ENCODE results near the gene PLA2G4D.

Gene PLA2G4D

DNA sequence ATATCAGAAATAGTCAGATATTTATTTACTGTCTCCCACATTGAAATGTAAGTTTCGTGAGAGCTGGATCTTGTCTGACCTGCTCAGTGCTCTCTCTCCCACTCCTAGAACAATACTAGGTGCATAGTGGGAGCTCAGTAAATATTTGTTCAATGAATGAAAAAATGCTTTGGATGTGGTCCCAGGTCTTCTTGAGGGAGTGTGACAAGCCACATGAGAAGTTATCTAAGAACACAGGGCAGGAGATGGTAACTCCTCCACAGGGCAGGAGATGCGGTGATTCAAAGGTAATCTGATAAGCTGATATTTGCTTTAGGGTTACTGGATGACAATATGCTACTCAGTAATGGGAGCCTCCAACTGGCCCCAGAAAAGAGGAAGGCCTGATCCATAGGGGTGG is 47.8 kb downstream of the PLA2G4D start:
- peak; percentile 17 for DNase-seq

DNA sequence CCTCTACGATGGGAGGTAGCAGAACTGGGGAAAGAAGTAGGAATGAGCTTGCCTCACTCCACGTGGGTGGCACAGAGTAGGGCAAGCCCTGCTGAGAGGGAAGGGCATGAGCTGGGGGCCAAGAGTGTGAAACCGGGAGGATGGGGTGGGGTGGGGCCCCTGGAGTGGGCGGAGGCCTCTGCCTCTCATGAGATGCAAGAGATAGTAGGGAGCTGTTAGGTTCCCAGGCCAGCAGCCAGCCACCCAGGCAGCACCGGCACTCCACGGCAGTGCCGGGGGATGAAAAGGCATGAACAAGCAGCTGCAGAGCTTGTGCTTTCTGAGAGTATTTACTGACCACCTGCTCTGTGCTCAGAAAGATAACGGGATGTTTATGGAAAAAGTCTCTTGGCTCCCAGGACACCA is 49.1 kb downstream of the PLA2G4D start:
- peak; percentile 43 for DNase-seq

DNA sequence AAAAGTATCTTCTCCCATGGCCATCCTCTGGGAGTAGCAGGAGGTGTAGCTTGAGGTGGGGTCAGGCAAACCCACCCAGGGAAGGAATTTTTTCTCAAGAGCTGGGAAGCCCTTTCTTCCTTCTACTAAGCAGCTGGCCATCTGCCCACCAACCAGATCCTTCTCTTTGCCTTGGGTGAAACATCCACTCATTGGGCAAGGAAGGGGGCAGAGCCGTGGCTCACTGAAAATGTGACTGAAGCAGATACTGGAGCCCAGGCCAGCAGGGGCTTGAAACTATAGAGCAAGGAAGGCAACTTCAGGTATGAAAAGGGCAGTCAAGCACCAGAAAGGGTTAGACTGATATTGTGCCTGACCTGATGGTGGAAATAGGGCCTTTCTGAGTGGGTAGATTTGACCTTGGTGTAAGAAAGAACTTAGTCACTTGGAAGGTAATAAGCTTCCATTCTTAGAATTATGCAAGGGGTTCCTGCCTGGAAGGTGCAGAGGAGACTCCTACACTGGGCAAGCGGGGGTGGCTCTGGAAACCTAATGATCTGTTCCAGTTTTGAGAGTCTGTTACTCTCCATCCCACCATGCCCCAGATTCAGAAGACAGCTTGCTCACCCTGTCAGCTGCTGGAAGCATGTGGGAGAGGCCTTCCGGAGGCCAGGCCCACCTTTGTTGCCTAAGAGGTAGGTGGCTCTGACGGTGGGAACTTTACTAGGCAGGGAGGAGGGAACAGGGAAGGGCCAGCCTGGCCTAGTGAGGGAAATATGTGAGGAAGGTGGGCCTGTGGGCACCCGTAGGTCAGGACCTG is 51.6 kb downstream of the PLA2G4D start:
- peak; percentile 35 for DNase-seq

DNA sequence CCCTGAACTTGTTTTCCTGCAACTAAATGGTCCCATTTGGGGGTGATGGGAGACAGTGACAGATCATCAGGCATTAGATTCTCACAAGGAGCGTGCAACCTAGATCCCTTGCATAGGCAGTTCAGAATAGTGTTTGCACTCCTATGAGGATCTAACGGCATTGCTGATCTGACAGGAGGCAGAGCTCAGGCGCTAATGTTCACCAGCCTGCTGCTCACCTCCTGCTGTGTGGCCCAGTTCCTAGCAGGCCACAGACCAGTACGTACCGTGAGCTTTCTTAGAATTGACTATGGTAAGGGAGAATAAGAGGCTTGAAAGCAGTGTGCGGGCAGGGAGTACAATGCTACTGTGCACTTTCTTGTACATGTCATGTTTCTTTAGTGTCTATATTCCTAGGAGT is 56.0 kb downstream of the PLA2G4D start:
- DNase-seq = peak; percentile 7

DNA sequence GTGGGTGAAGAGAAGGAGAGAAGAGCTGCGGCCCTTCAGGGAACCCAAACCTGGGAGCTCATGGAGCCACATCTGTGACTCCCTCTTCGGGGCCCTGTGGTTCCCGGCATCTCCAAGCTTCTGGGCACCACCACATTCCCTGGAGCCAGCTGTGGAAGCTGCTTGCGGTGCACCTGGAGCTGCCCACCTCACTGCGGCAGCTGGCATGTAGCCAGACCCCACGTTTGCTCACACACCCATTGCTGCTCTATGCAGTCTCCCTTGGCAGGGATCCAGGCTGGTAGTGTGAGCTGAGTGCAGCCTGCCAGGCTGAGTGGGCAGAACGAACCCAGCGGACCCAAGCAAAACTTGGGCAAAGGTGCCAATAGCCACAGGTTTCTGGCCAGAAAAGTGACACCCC is 56.7 kb downstream of the PLA2G4D start:
- DNase-seq = no peak

DNA sequence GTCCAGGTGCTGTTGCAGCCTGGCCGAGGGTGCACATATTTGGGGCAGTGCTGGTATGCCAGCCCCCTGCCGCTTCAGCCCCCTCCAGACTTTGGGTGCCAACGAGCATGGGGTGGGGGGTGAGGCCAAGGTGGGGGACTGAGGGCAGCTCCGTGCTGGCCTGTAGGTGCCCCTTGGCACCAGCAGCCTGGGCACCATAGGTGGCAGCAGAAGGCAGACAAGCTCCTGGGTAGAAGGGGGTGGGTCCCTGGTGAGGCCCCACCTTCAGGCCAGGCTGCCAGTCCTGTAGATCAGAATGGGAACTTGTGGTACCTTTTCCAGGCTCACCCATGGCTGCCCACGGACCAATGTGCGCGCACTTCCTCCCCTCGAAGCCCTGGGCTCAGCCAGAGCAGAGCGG is 57.4 kb downstream of the PLA2G4D start:
- DNase-seq = peak; percentile 38

DNA sequence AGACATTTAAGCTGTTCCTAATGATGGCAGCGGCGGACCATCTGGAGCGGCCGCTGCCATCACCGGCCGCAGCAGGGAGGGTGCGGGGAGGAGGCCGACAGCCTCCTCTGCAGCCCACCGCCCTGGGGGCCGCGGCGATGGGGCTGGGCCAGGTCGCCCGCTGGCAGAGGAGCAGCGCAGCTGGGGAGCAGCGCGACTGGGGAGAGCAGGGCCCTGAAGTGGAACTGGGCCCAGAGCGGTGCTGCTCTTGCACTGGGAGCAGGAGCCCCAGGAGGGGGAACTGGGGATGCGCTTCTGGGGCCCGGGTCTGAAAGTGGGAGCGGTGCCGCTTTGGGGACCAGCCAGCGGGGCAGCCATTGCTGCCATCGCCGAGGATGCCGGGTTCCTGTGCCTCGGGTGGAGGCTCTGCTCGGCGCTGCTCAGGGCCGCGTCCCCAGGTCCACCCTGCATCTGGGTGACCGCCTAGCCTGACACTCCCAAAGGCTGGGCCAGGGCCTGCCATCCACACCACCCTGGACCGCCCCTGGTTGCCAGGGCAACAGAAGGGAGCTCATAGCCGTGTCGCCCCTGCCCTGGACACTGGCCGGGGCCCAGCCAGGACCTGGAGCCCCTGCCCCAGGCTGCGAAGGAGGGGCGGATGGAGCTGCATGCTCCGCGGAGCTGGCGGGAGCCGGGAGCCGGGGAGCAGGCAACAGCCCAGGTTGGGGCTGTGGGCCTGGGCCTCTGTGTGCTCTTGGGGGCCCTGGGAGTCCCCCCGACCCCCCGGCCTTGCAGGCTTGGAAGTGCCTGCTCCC is 58.1 kb downstream of the PLA2G4D start:
- no peak for DNase-seq

DNA sequence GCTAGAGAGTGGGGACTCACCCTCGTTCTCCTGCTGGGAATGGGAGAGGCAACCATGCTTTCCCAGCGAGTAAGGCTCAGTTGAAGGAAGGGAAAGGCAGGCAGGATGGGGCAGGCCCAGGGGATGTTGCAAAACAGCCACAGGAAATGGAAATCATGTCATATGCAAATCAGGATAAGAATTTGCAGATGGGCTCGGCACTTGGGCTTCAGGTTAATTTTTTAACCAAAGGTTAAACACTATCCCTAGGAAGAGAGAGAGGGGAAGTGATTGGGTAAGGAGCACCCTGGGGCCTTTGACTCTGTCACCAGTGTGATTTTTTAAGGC is 59.0 kb downstream of the PLA2G4D start:
- no peak for DNase-seq

DNA sequence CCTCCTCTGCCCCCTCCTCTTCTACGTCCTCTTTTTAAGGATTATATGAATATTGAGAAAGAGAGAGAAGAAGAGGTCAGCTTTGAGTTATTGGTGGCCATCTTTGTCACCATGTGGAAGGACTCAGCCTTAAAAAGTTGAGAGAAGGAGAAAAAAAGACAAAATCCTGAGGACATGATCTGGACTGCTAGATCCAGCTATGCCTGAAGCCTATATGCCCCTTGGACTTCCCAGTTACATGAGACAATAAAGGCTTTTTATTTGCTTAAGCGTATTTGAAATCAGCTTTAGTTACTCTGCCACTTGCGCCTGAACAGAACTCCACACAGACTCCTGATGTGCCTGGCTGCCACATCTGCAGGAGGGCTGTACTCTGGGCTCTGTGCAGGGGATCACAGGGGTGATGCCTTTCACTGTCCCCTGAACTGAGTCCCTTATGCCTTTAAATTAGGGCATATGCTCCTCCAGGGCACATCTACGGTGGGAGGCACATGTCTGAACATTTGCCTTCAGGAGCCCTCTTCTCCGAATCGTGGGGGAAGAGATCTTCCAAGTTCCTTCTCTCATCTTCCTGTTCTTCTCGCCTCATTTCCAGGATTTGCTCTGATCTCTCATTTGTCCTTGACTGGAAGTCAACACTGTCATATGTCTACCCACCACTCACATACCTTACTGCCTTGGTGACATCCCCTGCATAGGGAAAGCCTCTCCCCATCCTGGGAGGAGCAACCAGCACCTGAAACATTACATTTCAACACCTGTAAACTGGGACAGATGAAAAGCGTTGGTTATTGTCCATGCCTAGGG is 59.5 kb downstream of the PLA2G4D start:
- no peak for DNase-seq

DNA sequence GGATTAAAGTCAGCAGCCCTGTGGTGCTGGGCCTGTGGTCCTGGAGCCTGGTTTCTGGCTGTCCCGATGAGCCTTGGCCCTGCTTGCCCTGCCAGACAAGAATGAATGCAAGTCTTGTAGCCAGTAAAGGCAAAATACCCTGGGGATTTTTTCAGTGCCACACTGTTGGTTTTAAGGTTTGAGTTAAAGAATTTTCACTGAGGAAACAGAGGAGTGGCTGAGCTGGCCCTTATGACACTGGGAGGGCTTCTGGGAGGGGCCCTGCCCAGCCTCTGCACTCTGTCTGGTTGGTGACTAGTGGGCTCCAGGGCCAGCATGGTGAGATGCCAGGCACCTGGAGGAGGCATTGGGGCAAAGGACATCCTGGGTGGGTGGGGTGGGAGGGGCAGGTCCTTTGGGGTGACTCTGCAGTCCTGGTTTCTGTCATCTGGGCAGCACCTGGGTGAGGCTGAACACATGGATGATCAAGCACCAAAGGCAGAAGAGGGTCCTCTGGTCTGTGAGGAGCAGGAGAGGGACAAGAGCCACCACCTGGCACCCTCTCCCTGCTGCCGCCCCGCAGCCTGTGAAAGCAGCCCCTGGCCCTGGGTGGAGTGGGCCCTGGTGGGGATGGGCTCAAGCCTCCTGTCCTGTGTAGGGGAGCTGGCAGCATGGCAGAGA is 61.0 kb downstream of the PLA2G4D start:
- no peak for DNase-seq

DNA sequence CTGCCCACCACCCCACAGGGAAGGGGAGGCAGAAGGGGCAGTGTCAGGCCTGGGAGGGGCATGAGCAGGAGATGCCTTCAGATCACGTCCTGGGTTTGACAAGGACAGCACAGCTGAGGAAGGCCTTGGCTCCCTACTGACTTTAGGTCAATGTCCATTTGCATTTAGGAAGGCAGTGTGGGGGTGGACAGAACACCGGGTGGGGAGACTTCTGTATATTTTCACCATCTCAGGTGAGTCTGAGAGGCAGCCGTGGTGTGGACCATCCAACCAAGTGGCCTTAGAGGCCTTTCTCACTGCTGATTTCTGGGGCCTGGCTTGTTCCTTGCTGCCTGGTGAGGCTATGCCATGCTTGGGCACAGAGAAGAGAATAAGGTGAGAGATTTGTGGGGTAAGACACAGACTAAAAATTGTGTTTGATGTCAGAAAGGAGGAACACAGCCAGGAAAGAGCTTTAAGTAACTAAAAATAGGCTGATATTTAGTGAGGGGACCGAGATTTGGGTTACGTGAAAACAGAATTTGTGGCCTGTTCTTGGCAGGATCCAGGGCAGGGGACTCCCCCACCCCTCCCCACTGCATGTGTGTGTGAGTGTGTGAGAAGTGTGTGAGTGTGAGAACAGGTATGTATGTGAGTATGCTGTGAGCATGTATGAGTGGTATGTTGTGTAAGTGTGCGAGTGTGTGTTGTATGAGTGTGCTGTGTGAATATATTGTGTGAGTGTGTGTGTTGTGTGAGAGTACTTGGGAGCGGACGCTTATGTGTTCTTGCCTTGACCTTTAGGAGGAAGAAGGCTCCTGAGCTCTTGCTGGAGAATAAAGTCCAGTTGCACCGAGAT is 61.8 kb downstream of the PLA2G4D start:
- DNase-seq = no peak

DNA sequence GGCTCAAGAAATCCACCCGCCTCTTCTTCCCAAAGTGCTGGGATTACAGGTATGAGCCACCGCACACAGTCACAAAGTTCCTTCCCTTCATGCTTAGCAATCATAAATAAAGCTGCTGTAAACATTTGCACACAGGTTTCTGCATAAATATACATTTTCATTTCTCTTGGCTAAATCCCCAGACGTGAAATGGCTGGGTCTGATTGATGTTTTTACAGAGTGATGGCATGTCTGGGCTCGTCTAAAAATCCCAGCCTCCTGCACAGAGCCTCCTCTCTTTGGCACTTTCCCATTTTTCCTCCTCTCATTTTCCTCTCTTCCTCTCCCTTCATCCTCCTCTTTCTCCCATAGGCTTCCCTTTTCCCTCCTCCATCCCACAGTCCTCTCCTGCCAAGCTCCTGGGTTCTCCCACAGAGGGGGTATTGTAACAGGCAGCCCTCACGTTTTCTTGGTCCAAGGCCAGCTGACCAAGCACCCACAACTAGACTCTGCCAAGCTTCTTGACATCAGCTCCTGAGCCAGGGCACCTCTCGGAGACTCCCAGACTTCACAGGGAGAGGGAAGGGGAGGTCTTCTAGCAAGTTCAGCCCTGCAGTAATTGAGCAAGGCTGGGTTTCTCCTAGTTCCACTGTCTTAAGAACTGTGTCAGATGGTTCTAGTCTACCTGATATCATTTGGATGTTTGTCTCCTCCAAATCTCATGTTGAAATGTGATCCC is 63.0 kb downstream of the PLA2G4D start:
- DNase-seq = no peak

DNA sequence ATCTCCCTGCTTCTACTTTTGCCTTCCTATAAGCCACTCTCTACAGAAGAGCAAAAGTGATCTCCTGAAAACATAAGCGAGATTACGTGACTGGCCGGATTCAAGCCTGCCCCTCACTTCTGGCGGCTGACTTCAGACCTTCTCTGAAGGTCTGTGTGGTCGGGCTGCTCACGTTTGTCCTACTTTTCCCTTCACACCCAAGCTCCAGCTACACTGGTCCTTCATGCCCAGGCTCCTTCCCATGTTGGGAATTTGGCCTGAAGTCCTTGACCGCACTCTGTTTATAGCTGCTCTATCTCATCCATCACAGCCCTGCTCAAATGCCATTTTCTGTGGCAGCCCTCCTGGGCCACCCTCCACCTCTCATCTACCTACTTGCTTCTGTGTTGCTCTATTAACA is 66.8 kb downstream of the PLA2G4D start:
- no peak for DNase-seq

DNA sequence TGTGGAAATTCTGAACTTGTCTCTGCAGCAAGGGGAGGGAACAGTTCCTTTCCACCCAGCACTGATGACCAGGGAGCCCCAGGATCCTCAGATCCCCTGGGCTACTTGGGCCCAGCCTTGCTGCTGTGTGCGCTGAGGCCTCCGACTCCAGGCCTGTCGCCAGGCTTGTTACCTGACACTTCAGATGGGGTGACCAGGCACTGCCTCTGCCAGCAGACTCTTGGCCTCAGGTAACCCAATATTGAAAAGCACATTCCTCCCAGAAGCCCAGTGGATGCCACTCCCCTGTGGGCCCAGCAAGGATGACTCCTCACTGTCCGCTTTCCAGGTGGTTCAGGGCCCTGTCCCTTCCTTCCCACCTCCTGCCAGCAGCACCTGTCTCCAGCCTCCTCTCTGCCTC is 70.1 kb downstream of the PLA2G4D start:
- no peak for DNase-seq

DNA sequence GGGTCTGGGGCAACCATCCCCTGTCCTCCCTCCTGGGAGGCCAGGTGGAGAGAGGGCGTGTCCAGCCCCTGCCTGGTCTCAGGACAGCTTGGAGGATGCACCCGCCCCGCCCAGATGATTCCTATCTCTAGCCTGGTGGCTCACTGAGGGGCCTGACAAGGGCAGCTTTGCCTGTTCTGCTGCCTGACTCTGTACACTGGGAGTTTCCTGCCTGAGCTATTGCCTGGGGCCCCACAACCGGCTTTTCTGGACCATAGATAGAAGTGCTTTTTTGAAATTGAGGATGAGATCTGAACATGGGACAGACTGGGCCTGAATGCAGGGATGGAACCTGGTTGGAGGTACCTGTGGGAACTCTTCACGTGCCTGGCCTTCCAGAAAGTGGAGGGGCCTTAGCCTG is 72.8 kb downstream of the PLA2G4D start:
- no peak for DNase-seq

DNA sequence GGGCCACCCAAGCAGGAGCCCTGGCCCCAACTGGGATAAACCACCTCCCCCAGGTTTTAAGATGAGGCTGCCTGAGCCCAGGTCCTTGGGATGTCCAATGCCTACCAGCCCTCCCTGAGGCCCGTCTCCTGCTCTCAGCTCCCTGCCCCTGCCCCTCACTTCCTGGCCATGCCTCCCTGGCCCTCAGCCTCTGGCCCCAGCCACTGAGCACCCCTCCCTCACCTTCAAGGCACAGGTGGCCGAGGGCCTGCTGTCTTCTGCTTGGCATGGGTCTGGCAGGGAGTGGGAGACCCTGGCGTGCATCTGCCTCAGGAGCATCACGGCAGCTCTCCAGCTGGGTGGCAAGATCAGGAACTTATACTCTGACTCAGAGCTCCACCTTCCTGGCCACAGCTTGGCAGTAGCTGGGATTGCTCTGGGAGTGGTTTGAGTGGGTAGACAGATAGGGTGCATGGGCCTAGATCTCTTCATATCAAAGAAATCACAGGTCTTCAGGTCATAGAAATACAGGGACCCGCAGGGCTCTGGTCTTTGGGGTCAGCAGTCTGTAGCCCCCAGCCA is 73.6 kb downstream of the PLA2G4D start, which contains the start of gene PLA2G4E:
PLA2G4E (minus strand) TSS at position 330 of the 561 bp plus-strand sequence; CDS start at position 318, 12 bp downstream.
- DNase-seq = no peak

DNA sequence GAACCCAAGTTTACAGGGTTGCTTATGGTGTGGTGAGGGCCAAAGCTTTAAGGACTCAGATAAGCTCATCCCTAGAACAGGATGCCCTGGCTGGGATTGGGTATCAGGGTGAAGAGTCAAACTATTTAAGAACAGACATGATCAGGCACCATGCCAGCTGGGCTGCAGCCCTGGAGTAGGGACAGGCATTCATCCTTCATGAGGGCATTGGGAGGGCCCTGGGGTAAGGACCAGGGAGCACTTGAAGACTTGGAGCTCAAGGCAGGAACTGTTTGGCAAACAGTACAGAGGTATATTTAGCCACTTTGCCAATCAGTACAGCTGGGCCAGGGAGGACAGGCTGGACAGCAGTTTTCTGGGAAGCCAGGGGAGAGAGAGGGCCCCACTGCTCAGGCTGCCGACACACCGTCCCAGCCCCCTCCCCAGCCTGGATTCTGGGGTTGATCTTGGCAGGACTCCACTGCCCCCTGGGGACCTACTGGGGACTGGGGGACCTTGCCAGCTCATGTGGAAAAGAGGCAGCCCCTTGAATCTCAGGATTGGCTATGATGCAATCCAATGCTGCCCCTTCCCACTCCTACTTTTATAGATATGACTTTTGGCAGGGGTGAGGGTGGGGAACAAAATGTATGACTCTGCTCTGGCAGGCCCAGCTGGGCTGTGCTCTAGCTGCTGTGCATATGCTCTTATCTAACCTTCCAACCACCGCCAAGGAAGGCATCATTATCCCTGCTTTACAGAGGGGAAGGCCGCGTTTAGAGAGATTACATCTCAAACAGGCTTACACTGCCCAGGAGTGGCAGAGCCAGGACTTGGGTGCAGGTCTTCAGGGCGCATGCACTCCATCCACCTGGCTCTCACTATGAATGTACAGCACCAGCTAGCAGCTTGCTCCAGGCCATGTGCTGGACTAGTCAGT is 75.8 kb downstream of the PLA2G4D start:
- DNase-seq = no peak
